HG03432 (cell line): ENCODE results near the gene NR5A2.

Experiments
- ATAC-seq: cut with Tn5 transposase; IDR thresholded peaks from one replicate; pipeline ENCODE4 v1.9.1; 2021; ENCODE audit warnings: mild to moderate bottlenecking, moderate library complexity; ENCODE audit not compliant: unreplicated experiment

Gene NR5A2

DNA sequence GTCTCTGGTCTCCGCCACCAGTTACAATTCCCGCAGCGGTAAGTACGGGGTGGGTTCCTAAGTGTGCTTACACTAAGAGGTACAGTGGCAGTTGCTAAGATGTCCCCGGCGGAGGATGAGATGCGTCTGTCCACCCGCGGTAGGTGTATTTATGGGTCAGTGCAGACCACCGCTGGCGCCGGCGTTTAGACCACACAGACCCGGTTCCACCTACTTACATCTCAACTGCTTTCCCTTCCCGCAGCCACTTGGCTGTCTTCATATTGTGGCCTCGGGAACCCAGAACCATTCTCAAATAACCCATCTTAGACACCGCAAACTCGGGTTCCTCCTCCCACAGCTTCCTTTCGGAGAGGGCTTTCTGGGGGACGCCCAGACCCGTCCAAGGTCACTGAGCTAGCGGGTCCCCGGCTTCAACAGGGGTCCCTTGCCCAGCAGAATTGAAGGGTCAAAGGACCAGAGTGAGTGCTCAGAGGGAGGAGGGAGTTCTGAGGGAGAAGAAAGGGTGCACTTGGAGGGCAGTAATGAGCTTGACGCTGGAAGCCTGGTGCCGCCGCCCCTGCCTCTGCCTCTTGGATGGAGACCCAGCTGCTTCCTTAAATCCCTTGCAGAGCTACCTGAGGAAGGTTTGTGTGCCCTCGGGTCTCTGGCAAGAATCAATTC is 8.6 kb downstream of the NR5A2 start:
- no peak for ATAC-seq

DNA sequence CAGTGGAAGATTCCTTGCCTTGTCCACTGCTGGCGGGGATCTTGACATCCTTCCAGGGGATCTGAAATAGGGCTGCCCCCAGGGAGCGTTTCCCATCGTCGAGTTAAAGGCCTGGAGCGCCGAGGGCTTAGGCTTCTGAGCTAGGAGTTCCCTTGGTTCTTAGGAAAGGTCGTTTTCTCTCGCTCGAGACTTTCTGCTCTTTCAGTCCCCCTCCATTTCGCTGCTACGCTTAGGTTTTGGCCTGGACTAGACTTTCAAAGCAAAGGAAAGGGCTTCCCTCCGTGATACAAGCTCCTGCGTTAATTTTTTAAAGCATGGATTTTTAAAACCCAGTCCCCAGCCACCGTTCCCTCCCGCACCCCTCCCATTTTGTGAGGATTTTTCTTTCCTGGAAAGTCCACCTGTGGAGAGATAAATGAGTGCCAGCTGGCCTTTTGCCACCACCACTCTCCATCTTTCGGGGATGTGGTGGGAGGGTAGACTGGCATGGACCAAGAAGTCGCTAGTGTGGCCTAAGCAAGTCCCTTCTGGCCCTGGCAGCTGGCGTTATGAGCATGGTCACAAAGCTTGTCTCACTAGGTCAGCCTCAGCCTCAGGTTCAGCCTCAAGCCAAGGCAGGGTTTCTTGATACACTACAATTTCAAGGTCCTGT is 9.2 kb downstream of the NR5A2 start:
- no peak for ATAC-seq

DNA sequence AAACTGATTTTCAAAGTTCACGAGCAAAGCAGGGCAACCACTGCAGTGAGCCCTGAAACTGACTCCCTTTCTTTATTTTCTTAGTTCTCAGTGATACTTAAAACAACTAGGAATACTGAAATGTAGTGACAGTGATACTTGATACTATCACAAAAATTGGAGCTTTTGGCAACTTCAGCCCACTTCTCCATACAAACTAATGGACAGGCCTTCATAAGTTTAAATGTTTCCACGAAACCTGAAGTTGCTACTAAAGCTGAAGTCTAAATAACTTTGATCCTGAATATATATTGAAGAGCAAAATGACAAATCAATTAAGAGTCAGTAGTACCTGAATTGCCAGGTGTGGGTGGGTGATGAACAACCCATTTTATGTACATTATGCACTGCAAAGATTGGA is 10.0 kb downstream of the NR5A2 start:
- no peak for ATAC-seq

DNA sequence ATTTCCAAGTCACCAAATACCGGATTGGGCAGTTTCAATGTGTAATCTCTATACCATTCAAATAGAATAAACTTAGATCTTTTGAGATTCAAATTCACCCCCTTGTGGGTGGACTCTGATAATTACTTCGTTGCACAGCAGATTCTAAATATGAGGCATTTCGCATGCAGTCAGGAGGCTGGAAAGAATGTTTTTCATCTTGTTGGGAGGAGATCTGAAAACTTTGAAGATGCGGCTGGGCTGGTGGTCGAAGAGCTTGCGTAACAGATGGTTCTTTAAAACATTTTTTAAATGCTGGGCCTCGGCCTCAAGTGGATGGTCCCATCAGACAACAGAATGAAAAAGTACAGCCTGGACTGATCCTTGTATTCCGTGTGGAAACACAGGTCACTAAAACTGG is 10.4 kb downstream of the NR5A2 start:
- ATAC-seq: no peak

DNA sequence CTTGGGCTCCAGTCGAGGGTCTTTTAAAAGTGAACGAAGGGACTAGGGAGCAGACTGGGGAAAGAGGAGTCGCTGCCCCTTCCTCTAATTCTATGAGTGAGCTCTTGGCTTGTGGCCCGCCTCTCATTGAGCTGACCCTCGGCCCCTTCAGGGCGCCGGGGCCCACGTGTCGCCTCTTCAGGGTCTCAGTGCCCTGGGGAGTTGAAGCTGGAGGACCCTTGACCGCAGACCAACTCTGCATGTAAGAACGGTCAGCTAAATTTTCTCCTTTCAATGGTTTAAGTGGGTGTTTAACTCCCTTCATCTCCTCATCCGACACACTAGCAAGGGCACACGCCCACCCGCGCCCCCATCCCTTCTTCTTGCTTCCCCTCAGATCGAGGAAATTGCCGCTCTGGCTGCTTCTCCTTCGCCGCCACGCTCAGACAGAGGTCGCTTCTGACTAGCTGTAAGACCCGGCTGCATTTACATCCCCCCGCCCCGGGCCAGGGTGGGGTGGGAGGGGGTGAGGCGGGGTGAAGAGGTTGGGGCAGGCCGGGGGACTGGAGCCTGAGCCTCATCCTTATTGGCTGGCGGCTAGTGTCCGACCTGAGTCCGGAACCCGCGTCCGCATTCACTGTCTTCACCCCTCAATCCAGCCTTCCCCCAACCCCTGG is 10.9 kb downstream of the NR5A2 start:
- no peak for ATAC-seq

DNA sequence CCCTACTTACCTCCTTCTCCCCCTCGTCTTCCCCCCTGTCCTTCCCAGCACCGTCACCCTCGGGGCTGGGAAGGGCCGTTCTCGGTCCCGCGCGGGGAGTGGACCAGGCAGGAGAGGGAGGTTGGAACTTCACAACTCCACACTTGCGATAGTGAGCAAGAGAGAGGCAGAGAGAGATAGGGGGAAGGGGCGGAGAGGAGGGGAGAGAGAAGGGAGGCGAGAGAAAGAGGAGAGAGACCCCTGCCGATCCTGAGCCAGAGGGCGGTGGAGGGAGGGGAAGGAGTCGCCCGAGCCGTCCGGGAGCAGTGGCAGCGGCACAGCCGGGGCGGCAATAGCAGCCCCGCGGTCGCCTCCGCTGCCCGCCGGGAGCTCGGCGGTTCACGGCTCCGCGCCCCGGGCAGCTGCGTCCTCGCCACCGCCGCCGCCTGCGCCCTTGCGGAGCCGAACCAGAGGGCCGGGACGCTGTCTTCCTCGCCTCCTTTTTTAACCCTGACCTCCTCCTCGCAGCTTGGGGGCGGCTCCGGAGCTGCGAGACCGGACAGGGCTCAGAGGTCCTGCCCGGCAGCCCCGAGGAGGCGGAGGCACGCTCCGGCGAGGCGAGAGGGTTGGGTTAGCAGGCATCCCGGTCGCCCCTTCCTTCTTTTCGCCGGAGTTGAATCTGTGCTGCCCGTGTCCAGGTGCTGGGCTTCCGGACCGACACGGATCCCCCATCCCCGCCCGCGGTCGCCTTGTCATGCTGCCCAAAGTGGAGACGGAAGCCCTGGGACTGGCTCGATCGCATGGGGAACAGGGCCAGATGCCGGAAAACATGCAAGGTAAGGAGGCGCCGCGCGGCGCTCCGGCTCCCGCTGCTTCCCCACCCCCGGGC is 11.7 kb downstream of the NR5A2 start:
- ATAC-seq: peak; percentile 45

DNA sequence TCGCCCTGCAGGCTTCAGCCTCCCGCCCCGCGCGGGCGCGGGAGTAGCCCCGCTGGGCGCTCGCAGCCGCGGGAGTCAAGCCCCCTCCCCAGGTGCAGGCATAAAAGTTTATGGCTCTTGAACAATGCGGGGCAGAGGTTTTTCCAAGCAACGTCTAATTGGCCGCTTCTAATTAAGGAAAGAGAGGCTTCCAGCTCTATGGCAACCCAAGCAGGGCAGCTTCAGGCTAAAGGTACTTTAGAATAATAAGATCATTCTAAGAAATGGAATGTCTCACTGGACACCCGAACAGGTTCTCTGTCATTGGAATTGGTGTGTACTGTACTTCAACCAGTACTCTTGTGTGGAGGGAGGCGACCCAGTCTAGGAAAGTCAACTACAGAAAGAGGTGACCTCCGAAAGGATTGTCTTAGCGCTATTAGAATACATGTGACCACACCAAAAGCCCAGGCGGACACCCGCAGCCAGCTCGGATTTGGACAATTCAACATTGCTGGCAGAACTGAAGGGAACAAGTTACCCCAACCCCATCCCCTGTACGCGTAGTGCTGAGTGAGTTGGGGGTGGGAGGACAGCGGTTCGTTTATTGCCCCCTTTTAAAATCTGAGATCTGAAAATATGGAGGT is 12.5 kb downstream of the NR5A2 start:
- no peak for ATAC-seq

DNA sequence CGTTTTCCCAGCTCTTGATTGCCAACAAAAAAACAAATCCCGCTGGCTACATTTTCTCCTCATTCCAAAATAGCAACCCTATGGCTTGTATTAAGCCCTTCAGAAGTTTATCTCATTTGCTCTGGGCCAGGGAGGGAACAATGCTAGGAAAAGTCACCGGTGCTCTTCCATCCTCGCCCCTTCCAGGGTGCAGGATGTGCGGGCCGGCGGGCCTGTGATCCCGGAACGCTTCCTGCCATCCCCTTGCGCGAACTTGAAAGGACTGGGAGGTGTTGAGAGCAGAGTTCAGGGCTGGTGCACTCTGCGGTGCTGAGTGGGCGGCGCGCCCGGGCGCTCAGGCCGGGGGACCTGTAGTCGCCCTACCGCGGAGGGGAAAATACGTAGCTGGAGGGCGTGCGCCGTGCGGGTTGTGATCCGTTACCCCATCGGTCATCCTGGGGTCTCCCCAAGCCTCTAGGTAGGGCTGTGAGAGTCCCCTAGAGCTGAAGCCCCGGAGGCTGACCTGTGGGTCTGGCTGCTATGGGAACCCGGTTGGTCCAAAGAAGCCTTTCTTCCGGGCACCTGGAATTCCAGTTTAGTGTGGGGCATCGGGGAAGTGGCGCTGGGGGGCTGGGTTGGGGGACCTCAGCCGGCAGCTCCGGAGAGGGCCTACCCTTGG is 13.1 kb downstream of the NR5A2 start:
- ATAC-seq: no peak

DNA sequence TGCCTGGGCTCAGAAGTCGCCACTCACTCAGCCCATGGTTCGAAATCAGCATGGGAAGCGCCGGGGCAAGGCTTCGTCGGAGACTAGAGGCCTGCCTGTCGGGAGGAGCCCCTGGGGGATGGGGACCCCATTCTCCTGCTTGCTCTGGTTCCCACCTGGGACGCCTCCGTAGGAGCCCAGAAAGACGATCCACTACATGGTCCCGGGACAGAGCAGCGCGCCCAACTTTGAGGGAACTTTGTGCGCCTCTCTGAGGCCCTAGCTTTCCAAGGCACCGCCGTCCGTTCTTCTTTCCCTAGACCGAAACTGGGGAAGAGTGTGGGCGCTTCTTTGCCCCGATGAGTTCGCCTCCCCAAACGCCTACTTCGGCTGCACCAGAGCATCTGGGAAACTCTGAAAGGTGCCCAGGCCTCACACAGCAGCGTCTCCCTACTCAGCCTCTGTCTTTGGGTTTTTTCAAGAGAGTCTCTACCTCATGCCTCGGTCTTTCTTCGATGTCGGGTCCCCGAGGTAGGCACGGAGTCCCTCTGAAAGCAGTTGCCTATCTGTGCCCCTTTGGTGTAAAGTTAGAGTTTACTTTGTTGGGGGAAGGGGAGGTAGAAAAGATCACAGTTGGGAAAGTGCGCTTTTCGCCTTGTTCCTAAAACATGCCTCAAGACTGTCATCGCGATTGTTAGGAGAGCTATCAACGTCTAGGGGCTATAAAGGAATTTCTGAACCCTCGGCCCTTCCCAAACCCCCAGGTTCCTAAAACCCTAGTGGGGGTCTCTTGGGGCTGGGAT is 14.0 kb downstream of the NR5A2 start:
- ATAC-seq: no peak

DNA sequence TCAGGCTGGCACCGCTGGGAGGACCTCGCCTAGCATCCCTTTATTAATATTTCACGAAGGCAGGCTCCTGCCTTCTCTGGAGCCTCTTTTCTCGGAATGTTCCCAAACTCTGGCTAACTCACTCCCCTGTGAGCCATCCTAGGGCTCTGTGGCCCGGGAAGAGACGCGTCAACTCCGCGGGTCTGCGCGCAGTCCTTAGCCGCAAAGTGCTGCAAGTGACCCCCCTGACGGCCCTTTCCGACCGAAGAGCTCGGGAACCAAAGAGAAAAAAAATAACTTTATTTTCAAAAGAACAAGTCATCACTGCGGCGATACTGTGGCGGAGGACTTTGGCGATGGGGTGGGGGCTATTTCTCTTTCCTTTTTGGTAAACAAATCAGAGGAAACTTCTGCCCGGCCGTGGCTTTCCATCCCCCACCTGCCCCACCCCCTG is 14.6 kb downstream of the NR5A2 start:
- no peak for ATAC-seq

DNA sequence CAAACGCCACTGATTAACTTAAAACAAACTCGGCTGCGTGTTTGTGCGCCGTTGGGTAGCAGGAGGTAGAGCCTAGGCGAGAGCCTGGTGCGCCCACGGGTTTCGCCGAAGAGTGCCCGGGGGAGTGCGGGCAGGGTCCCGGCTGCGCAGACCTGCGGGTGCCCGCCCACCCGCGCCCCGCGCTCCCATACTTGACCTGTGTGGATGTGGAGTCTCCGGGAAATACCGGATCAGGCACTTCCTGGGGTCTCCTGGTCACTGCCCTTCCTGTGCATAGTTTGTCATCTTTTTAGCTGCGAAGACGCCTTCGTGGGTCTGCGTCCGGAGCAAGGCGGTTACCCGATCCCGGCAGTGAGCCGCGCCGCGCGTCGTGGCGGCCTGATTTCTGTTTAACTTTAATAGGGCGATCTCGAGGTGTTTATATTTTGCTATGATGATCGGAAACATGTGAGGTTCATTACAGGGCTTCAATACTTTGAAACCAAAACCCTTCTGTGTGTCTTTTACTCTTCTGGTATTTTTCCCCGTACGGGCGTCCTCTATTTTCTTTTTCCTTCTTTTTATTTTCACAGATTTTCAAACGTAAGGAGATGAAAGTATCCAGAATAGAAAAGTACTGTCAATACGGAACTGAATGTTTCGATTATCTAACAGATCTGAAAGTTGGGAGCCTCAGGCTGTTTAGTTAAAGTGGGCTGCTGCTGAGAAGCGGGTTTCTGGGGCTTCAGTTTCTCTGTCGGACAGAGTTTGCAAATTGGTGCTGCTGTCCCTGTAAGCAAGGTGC is 15.2 kb downstream of the NR5A2 start:
- no peak for ATAC-seq

DNA sequence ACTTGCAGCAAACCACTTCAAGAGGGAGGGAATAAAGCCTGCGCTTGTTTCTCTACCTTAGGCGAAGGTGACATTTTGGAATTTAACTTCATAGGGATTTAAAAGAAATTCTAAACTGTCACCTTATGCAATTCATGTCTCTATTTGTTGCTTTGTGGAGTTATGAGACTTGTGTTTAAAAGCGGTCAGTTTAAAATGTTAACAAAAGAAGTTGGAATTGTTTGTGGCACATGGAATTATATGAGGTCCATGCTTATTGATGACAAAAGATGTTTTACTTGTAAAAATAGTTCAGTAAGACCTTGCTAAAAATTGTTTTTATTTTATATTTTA is 15.8 kb downstream of the NR5A2 start:
- ATAC-seq: no peak

DNA sequence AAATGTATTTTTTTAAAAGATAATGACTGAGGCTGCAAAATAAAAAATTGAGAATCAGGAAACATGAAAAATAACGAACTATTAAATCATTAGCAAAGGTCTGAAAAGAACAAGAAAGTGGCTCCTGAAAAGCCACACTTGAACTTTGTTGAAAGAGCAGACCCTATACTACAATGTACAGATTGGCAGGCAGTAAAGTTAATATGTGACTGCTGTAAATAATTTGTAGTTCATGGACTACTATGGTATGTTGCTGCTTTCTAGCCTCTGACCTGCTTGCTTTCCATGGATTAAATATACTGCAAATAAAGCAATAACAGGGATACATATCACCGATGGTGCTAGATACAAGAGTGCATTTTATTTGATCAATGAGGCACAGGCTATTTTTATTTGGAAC is 18.6 kb downstream of the NR5A2 start:
- no peak for ATAC-seq

DNA sequence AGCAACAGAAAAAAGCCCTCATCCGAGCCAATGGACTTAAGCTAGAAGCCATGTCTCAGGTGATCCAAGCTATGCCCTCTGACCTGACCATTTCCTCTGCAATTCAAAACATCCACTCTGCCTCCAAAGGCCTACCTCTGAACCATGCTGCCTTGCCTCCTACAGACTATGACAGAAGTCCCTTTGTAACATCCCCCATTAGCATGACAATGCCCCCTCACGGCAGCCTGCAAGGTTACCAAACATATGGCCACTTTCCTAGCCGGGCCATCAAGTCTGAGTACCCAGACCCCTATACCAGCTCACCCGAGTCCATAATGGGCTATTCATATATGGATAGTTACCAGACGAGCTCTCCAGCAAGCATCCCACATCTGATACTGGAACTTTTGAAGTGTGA is 20.7 kb downstream of the NR5A2 start:
- ATAC-seq: no peak

DNA sequence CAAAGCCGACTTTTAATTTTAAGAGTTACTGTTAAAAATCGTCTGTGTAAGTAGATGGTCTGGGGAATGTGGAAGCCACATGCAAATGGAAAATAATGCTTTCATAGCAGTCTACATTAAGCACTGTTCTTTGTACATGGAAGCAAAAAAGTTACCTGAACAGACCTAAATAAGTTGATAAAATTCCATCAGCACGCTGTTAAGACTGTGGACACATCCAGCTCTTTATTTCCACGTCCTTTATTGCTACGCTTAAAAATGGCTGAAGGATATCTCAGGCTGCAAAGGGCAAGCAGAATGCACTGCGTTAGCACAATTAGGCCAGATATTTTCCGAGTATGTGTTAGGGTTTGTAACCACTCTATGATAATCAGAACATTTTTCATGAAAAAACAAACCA is 22.3 kb downstream of the NR5A2 start:
- no peak for ATAC-seq

DNA sequence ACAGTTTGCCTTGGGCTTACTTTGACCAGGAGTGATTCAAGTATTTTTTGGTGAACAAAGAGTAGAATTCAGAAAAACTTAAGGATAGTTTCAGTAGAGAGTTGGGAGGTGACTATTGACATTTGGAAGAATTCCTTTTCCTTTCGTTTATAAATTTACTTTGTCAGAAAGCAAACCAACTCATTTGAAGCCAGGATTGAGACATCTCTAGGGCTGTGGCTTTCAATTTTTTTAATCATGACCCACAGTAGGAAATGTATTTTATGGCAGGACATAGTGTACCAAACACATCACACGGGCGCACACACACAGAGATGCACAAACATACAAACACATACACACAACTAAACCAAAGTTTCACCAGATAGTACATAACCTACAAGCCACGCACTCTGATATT is 24.1 kb downstream of the NR5A2 start:
- no peak for ATAC-seq

DNA sequence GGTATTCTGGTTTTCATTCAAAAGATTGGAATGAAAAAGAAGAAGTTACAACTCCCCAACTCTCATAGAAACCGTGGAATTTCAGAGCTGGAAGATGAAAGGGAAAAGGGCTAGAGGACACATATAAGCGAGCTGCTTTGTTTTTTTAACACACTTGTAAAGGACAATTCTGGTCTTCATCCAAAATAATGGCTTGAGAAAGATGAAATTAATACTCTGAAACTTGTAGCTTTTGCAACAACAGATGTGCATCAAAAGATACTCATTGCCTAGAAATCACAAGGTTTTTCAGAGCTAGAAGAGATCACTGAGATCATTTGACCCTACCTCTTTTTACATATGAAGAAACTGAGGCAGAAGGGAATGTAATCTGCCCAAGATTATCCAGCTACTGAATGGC is 25.6 kb downstream of the NR5A2 start:
- ATAC-seq: no peak

DNA sequence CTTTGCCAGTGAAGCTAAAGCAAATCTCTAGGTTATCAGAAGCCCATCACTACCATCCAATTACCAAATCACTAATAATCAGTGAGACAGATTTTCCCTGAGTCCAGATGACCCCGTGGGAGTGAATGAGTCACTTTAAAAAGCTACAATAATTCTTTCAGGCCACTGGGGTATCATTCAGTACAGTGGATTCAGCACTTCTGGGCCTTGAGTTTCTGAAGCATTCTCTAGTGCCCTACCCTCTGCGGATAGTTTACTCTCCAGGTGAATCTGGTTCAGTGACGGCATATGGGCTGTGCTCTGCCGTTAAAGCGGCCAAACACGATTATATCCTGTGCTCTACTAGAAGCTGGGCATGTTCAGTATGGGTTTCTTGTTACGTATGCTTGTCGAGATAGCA is 26.1 kb downstream of the NR5A2 start:
- ATAC-seq: no peak

DNA sequence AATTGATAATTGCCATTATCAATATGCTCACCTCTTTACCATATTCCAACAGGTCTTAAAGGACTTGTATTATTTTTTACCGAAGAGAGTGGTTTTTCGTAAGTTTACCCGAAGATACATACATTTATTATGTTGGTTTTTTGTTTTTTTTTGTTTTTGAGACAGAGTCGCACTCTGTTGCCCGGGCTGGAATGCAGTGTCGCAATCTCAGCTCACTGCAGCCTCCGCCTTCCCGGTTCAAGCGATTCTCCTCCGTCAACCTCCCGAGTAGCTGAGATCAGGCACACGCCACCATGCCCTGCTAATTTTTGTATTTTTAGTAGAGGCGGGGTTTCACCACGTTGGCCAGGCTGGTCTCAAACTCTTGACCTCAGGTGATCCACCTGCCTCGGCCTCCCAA is 30.8 kb downstream of the NR5A2 start:
- no peak for ATAC-seq
